Muscle of leg (tissue), 11 donors: ENCODE measurements around the gene CEMIP2. TPM values are rescaled to one million over a fixed set of nuclear protein-coding genes. Genes with fewer than 3 reads are reported as not detected.

Source experiments
- DNase-seq: peaks from one replicate; pipeline ENCODE4 v3.0.0; 2013
- H3K27ac ChIP-seq: one replicate; pipeline ENCODE4 v1.5.1; 2013; ENCODE audit warnings: mild to moderate bottlenecking, low read length, control low read depth
- H3K27me3 ChIP-seq: one replicate; pipeline ENCODE4 v1.6.1; 2013; ENCODE audit warnings: low read length; ENCODE audit not compliant: control insufficient read depth, insufficient read depth
- H3K36me3 ChIP-seq: one replicate; pipeline ENCODE4 v1.6.1; 2013; ENCODE audit warnings: low read length; ENCODE audit not compliant: control insufficient read depth, insufficient read depth
- H3K4me1 ChIP-seq: one replicate; pipeline ENCODE4 v1.6.1; 2013; ENCODE audit warnings: low read length; ENCODE audit not compliant: control insufficient read depth, insufficient read depth
- H3K4me3 ChIP-seq: one replicate; pipeline ENCODE4 v1.5.1; 2013; ENCODE audit warnings: low read length, control low read depth
- H3K9me3 ChIP-seq: replicated peaks from 2 replicates; pipeline ENCODE4 v1.6.1; 2013; ENCODE audit warnings: low read depth, low read length; ENCODE audit not compliant: control insufficient read depth
- WGBS: methylation state at CpG from one replicate; pipeline ENCODE4 v1.1.5; 2013; ENCODE audit warnings: missing lambda C conversion rate; ENCODE audit not compliant: insufficient coverage; 5-methylcytosine and 5-hydroxymethylcytosine counted together
- polyA plus RNA-seq, 8 donors: library from polyadenylated mRNA; unstranded; fragments of 120-200 nt; gene quantifications; one replicate each; pipeline versions ENCODE4 v1.2.1 to v1.2.3, GENCODE V29; 2013; ENCODE audit warnings: inconsistent platforms in 1 of 8, low replicate concordance in 1 of 8; ENCODE audit not compliant: insufficient read length in 8 of 8, insufficient read depth in 1 of 8
- total RNA-seq: library from RNA; stranded (reverse); fragments of 120-200 nt; gene quantifications from one replicate; pipeline ENCODE4 v1.2.4, GENCODE V29; 2013

Gene CEMIP2
- total and polyA plus RNA-seq, 9 donors = 19.9 to 44.6 (median 26.3) TPM

GRCh38 chr9:71637375-71637774 lies 130.9 kb downstream of the CEMIP2 start:
- DNase-seq = no peak

GRCh38 chr9:71636143-71636839 lies 132.0 kb downstream of the CEMIP2 start:
- Histone ChIP-seq H3K4me1 (no peaks in the 10 kb centered on the region), H3K4me3 (no peak overlapping the region), H3K27ac (no peak overlapping the region), H3K9me3 (no peaks in the 10 kb centered on the region), H3K27me3 (no peaks in the 10 kb centered on the region), H3K36me3 (no peaks in the 10 kb centered on the region)
- 66% methylated on average over 4 of the region's 5 CpGs for WGBS
- DNase-seq = no peak

More at GRCh38 chr9:71637375-71637774, 130.9 kb downstream of the CEMIP2 start:
- H3K36me3 ChIP-seq = no peaks in the 10 kb centered on the region
- no peak overlapping the region for H3K27ac ChIP-seq
- no CpG with 5 or more reads among the region's 1 CpG for WGBS
- H3K4me1 ChIP-seq = no peaks in the 10 kb centered on the region
- H3K9me3 ChIP-seq = no peaks in the 10 kb centered on the region
- no peak overlapping the region for H3K4me3 ChIP-seq
- H3K27me3 ChIP-seq = no peaks in the 10 kb centered on the region

GRCh38 chr9:71634752-71635151 lies 133.6 kb downstream of the CEMIP2 start:
- Histone ChIP-seq H3K27ac (no peak overlapping the region), H3K4me3 (no peak overlapping the region), H3K36me3 (no peaks in the 10 kb centered on the region), H3K27me3 (no peaks in the 10 kb centered on the region), H3K9me3 (no peaks in the 10 kb centered on the region), H3K4me1 (no peaks in the 10 kb centered on the region)
- DNase-seq = no peak
- WGBS = 81% methylated on average over 2 of the region's 4 CpGs

Other genes with a start within 250 kb of the CEMIP2 start
- gene ABHD17B, start 142.7 kb upstream of the CEMIP2 start, total RNA-seq = 28.7 TPM
- gene ABHD17B, start 142.7 kb upstream of the CEMIP2 start, polyA plus RNA-seq = 10 to 100 TPM; 23.7 to 32.3 (median 26.1) TPM
- gene C9orf85, start 143.1 kb upstream of the CEMIP2 start, total RNA-seq = 25.0 TPM
- 10 to 100 TPM; 19.5 to 24.1 (median 20.8) TPM for gene C9orf85, start 143.1 kb upstream of the CEMIP2 start, polyA plus RNA-seq